Activated naive CD8-positive, alpha-beta T cell (primary cell): ENCODE data around the gene ALB.

Experiments used
- H3K27ac Mint-ChIP-seq: one replicate; pipeline ENCODE4 v1.8.0; 2021; ENCODE audit warnings: mixed read lengths
- H3K27me3 Mint-ChIP-seq: one replicate; pipeline ENCODE4 v1.8.0; 2021; ENCODE audit warnings: mixed read lengths
- H3K36me3 Mint-ChIP-seq: one replicate; pipeline ENCODE4 v1.8.0; 2021; ENCODE audit warnings: mixed read lengths
- H3K4me1 Mint-ChIP-seq: one replicate; pipeline ENCODE4 v1.8.0; 2021; ENCODE audit warnings: low read depth, mixed read lengths
- H3K4me3 Mint-ChIP-seq: one replicate; pipeline ENCODE4 v1.8.0; 2021; ENCODE audit warnings: mild to moderate bottlenecking, mixed read lengths
- H3K9me3 Mint-ChIP-seq: one replicate; pipeline ENCODE4 v1.8.0; 2021; ENCODE audit warnings: low read depth, mixed read lengths

Gene ALB

GRCh38 chr4:73396993-73397972 is 6.8 kb upstream of the ALB start:
- no peaks in the 10 kb centered on the region for H3K9me3 Mint-ChIP-seq
- H3K27ac Mint-ChIP-seq, result no peak overlapping the region
- no peak overlapping the region for H3K4me3 Mint-ChIP-seq
- no peaks in the 10 kb centered on the region for H3K4me1 Mint-ChIP-seq
- no peaks in the 10 kb centered on the region for H3K36me3 Mint-ChIP-seq
- H3K27me3 Mint-ChIP-seq, result peaks cover 1% of the 10 kb centered on the region

- H3K27me3 Mint-ChIP-seq, result no peaks in the 10 kb centered on the region
- no peaks in the 10 kb centered on the region for H3K9me3 Mint-ChIP-seq
- no peak overlapping the region for H3K4me3 Mint-ChIP-seq
- H3K27ac Mint-ChIP-seq, result no peak overlapping the region
- H3K36me3 Mint-ChIP-seq, result no peaks in the 10 kb centered on the region
- H3K4me1 Mint-ChIP-seq, result no peaks in the 10 kb centered on the region
Measured at GRCh38 chr4:73401412-73401811, 2.7 kb upstream of the ALB start.

GRCh38 chr4:73404457-73404856 is 370 bp downstream of the ALB start:
- Mint-ChIP-seq H3K27ac (no peak overlapping the region), H3K4me1 (no peaks in the 10 kb centered on the region), H3K36me3 (no peaks in the 10 kb centered on the region), H3K4me3 (no peak overlapping the region), H3K27me3 (no peaks in the 10 kb centered on the region), H3K9me3 (no peaks in the 10 kb centered on the region)

GRCh38 chr4:73405138-73405537 is 1.1 kb downstream of the ALB start:
- H3K9me3 Mint-ChIP-seq, result no peaks in the 10 kb centered on the region
- no peak overlapping the region for H3K27ac Mint-ChIP-seq

GRCh38 chr4:73406548-73406875 is 2.4 kb downstream of the ALB start:
- Mint-ChIP-seq H3K27me3 (no peaks in the 10 kb centered on the region), H3K36me3 (no peaks in the 10 kb centered on the region), H3K4me1 (no peaks in the 10 kb centered on the region), H3K4me3 (no peak overlapping the region), H3K27ac (no peak overlapping the region), H3K9me3 (no peaks in the 10 kb centered on the region)

More at GRCh38 chr4:73405138-73405537, 1.1 kb downstream of the ALB start:
- Mint-ChIP-seq H3K27me3 (no peaks in the 10 kb centered on the region), H3K36me3 (no peaks in the 10 kb centered on the region), H3K4me3 (no peak overlapping the region), H3K4me1 (no peaks in the 10 kb centered on the region)

GRCh38 chr4:73407227-73407673 is 3.2 kb downstream of the ALB start:
- H3K4me3 Mint-ChIP-seq, result no peak overlapping the region

GRCh38 chr4:73408181-73408867 is 4.2 kb downstream of the ALB start:
- Mint-ChIP-seq H3K27ac (no peak overlapping the region), H3K9me3 (no peaks in the 10 kb centered on the region), H3K36me3 (no peaks in the 10 kb centered on the region), H3K4me3 (no peak overlapping the region), H3K27me3 (no peaks in the 10 kb centered on the region), H3K4me1 (no peaks in the 10 kb centered on the region)

More at GRCh38 chr4:73407227-73407673, 3.2 kb downstream of the ALB start:
- no peaks in the 10 kb centered on the region for H3K36me3 Mint-ChIP-seq
- no peak overlapping the region for H3K27ac Mint-ChIP-seq
- H3K27me3 Mint-ChIP-seq, result no peaks in the 10 kb centered on the region
- no peaks in the 10 kb centered on the region for H3K9me3 Mint-ChIP-seq
- no peaks in the 10 kb centered on the region for H3K4me1 Mint-ChIP-seq

GRCh38 chr4:73409012-73409862 is 5.2 kb downstream of the ALB start:
- Mint-ChIP-seq H3K4me3 (no peak overlapping the region), H3K9me3 (no peaks in the 10 kb centered on the region), H3K27me3 (no peaks in the 10 kb centered on the region), H3K36me3 (no peaks in the 10 kb centered on the region), H3K4me1 (no peaks in the 10 kb centered on the region), H3K27ac (no peak overlapping the region)

GRCh38 chr4:73409978-73410548 is 6.0 kb downstream of the ALB start:
- no peaks in the 10 kb centered on the region for H3K27me3 Mint-ChIP-seq
- no peaks in the 10 kb centered on the region for H3K4me1 Mint-ChIP-seq
- no peaks in the 10 kb centered on the region for H3K36me3 Mint-ChIP-seq
- no peak overlapping the region for H3K4me3 Mint-ChIP-seq
- no peaks in the 10 kb centered on the region for H3K9me3 Mint-ChIP-seq
- no peak overlapping the region for H3K27ac Mint-ChIP-seq

GRCh38 chr4:73410916-73411730 is 7.0 kb downstream of the ALB start:
- no peak overlapping the region for H3K4me3 Mint-ChIP-seq
- H3K36me3 Mint-ChIP-seq, result no peaks in the 10 kb centered on the region
- no peaks in the 10 kb centered on the region for H3K9me3 Mint-ChIP-seq
- H3K27me3 Mint-ChIP-seq, result no peaks in the 10 kb centered on the region
- no peak overlapping the region for H3K27ac Mint-ChIP-seq
- H3K4me1 Mint-ChIP-seq, result no peaks in the 10 kb centered on the region

- no peaks in the 10 kb centered on the region for H3K4me1 Mint-ChIP-seq
- H3K4me3 Mint-ChIP-seq, result no peak overlapping the region
- no peaks in the 10 kb centered on the region for H3K9me3 Mint-ChIP-seq
- no peak overlapping the region for H3K27ac Mint-ChIP-seq
- no peaks in the 10 kb centered on the region for H3K27me3 Mint-ChIP-seq
- no peaks in the 10 kb centered on the region for H3K36me3 Mint-ChIP-seq
Measured at GRCh38 chr4:73411731-73412414, 7.8 kb downstream of the ALB start.

GRCh38 chr4:73413294-73413755 is 9.2 kb downstream of the ALB start:
- Mint-ChIP-seq H3K9me3 (no peaks in the 10 kb centered on the region), H3K27ac (no peak overlapping the region), H3K4me3 (no peak overlapping the region), H3K36me3 (no peaks in the 10 kb centered on the region), H3K27me3 (no peaks in the 10 kb centered on the region), H3K4me1 (no peaks in the 10 kb centered on the region)

- H3K4me3 Mint-ChIP-seq, result no peak overlapping the region
- H3K27me3 Mint-ChIP-seq, result no peaks in the 10 kb centered on the region
- no peaks in the 10 kb centered on the region for H3K9me3 Mint-ChIP-seq
- no peaks in the 10 kb centered on the region for H3K4me1 Mint-ChIP-seq
- no peak overlapping the region for H3K27ac Mint-ChIP-seq
- H3K36me3 Mint-ChIP-seq, result no peaks in the 10 kb centered on the region
Measured at GRCh38 chr4:73414936-73415271, 10.8 kb downstream of the ALB start.
